Stimulated activated CD8-positive, alpha-beta memory T cell treated with anti-CD3 and anti-CD28 coated beads, Interleukin-15, amount 100 ng/mL, for 48 hours (primary cell): ENCODE measurements around the gene SLC11A1.
A peak's percentile ranks its signal among the peaks of the same experiment; 100 is the strongest.

ENCODE experiments used
- DNase-seq, 2 donors: peaks; one replicate each; pipeline ENCODE4 v3.0.0-alpha.2; 2020; ENCODE audit warnings: low read depth in 2 of 2

SLC11A1 gene

DNA sequence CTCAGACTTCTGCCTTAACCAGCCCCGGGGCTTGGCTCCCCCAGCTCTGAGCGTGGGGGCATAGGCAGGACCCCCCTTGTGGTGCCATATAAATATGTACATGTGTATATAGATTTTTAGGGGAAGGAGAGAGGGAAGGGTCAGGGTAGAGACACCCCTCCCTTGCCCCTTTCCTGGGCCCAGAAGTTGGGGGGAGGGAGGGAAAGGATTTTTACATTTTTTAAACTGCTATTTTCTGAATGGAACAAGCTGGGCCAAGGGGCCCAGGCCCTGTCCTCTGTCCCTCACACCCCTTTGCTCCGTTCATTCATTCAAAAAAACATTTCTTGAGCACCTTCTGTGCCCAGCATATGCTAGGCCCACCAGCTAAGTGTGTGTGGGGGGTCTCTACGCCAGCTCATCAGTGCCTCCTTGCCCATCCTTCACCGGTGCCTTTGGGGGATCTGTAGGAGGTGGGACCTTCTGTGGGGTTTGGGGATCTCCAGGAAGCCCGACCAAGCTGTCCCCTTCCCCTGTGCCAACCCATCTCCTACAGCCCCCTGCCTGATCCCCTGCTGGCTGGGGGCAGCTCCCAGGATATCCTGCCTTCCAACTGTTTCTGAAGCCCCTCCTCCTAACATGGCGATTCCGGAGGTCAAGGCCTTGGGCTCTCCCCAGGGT is 23.1 kb downstream of the SLC11A1 start:
- no peak for DNase-seq

DNA sequence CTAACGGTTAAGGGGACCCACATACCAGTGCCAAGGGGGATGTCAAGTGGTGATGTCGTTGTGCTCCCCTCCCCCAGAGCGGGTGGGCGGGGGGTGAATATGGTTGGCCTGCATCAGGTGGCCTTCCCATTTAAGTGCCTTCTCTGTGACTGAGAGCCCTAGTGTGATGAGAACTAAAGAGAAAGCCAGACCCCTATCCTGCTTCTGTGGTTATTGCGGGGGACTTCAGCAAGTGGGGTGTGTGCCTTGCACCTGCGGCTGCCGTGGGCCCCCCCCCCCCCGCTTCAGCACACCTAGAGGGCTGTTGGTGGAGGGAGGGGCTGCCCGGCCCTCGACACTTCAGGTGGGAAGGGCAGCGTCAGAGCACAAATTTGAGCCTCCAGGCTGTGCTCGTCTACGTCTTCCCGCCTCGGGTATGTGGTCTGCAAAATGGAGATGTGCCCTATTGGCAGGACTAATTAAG is 23.7 kb downstream of the SLC11A1 start:
- no peak for DNase-seq

DNA sequence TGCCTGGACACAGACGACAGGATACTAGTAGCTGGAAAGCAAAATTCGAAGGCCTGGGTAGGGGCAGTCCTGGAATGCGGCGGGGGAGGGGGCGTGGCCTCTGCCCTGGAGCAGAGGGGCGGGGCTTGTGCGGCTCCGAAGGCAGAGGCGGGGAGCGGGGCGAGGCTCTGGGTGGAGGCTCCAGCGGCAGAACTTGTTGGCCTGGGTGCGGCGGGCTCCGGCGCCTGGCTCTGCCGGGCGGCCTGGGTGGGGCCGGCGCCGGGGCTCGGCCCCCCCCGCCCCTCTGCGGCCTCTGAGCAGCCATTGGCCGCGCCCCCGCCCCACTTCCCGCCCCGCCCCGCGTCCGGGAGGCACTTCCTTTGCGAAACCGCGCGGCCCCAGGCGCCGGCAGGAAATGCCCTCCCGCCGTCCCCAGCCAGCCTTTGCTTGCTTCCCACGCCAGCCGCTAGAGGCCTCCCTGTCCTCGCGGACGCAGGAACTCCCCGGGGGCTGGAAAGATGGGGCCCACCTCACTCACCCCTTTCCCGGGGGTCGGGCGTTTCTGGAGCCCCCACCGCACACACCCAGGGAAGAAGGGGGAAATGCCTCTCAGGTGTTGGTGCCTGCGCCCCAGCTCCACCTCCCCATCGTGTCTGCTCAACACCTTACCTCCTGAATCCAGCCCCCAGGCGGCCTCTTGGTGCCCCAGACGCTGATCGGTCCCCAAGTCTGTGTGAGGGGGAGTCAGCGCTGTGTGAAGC is 24.3 kb downstream of the SLC11A1 start:
- peak; percentile 94 to 96 for DNase-seq

DNA sequence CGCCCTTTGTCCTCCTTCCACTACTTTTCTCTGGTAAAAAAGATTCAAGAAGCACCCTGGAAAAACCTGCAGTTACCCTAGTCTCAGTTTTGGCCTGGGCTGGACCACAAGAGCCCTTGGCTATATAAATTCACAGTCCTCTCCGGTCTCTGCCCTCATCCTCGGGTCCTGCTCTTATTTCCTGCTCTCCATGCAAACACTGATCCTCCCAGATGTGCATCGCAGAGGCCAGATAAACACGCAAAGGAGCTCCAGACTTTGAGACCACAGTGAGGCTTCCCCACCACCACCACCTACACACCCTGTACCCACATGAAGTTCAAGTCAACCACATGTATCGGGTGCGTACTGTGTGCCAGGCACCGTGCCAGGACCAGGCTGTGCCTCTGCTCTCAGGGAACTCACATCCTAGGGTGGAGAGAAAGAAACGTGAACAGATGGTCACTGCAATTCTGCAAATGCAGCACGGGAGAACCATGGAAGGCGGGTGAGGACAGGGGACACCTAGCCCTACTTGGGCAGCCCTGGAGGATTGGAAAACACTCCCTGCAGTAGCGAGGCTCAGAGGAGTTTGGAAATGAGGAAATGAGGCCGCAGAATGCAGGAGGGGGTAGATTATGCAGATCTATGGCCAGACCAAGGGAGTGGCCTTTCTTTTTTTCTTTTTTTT is 25.0 kb downstream of the SLC11A1 start:
- DNase-seq, result peak in 1 of 2 donors; percentile 46

DNA sequence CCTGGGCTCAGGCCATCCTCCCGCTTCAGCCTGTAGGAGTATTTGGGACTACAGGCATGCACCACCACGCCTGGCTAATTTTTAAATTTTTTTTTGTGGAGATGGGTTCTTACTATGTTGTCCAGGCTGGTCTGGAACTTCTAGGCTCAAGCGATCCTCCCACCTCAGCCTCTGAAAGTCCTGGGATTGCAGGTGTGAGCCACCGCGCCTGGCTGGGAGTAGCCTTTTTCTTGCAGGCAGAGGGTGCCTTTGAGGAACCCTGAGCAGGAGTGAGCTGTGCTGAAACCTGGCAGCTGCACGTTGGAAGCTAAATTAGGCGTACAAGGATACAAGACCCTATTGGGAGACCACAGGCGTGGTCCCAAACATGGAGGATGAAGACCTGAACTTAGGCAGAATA is 25.6 kb downstream of the SLC11A1 start:
- DNase-seq, result no peak

DNA sequence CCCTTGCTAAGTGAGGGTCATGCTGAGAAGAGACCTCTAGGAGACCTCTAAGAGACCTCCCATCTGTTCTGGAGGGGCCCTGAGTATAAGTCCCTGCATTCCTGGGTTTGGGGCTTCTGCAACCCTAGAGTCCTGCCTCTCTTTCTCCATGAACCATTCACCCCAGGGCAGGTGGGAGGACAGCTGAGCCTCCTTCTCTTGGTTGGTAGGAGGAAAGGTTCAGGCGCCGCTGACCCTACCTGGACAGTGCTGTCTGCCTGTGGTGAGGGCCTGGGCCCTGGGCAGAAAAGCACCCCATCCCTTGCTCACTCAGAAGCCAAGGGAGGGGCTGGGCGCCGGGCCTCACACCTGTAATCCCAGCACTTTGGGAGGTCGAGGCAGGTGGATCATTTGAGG is 36.2 kb downstream of the SLC11A1 start:
- DNase-seq, result no peak

DNA sequence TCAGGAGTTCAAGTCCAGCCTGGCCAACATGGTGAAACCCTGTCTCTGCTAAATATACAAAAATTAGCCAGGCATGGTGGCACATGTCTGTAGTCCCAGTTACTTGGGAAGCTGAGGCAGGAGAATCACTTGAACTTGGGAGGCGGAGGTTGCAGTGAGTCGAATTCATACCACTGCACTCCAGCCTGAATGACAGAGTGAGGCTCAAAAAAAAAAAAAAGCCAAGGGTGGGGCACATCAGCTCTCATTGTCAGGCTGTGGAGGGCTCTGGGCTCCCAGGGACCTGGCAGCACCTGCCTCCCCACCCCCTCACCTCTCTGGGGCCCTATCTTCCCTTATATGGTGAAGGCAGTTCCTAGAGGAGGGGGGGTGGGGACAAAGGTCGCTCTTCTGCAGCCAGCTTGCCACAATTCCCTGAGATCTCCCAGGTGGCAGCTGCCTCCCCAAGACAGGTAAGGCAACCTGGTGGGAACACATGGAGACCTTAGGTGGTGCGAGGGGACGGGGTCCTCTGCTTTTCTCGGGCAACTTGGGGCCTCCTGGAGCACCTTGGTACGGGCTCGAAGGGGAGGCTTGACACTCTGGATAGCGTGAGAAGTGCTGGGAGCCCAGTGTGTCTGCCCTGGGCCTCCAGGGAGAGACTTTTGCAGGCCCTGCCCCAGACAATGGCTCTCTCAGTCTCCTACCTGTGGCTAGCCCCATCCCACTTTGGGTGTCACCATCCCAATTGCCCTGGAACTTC is 36.8 kb downstream of the SLC11A1 start, which contains the start of gene VIL1:
TSS of gene VIL1 (plus strand) at position 407 of the 742 bp plus-strand sequence. CDS start 4,656 bp downstream, outside the sequence.
- no peak for DNase-seq

DNA sequence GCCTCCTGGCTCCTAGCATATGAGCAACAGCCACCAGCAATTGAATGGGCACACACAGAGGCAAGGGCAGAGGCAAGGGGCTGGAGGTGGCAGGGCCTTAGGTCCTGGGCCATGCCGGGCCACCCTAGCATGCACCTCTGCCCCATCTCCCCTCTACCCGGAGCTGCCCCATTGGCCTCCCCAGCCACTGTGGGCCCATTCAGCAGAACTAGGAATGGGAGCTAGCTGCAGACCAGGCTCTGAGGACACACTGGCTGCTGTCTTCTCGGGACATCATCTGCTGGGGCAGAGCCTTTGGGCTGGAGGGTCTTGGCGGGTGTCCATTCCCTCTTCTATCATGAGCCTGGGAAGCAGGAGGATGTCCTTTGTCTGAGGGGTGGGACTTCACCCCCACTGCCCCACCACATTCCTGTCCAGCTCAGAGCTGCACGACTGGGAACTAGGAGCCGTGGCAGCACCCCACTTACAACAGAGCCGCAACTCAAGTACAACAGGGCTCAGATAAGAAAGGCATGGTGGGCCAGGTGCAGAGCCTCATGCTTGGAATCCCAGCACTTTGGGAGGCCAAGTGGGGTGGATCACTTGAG is 37.6 kb downstream of the SLC11A1 start:
- DNase-seq, result no peak

DNA sequence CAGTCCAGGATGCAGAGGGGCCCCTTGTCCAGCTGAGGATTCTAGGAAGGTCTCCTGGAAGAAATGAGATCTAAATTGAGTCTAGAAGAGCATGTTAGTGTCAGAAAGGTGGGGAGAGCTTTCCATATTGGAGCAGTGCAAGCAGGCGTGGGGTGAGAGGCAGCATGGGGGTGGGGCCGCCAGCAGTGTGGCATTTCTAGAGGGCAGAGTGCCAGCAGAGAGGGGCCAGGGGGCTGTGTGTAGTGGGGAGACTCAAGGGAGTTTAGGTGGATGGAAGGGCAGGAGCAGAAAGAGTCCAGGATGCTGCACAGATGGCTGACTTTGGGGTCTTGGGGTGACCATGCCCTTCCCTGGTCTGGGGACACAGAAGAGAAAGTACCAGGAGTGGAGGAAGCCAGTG is 39.0 kb downstream of the SLC11A1 start:
- DNase-seq, result no peak

DNA sequence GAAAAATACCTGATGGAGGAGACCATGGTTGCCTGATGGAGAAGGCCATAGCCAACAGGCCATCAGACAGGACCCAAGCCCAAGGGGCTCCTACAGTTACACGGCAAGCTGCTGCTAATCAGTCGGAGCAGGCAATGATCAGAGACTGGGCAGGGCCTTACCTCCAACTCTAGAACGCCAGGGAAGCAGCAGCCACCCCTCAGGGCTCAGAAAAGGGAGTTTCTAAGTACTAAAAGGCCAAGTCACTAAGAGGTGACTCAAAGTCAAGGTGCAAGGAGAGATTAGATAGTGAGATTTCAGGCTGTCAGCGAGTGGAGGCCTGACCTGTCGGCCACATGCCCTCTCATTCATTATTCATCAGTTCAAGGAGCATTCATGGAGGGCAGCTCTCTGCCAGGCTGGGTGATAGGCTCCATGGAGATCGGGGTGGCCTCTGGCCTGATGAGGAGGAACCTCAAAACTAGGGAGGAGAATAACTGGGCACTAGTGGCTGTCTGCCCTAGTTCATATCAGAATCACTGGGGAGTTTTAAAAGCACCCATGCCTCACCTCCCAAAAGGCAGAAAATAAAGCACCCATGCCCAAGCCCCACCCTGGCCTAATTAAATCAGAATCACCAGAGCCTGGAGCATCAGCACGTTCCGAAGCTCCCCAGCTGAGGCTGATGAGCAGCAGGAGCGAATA is 40.5 kb downstream of the SLC11A1 start:
- no peak for DNase-seq

DNA sequence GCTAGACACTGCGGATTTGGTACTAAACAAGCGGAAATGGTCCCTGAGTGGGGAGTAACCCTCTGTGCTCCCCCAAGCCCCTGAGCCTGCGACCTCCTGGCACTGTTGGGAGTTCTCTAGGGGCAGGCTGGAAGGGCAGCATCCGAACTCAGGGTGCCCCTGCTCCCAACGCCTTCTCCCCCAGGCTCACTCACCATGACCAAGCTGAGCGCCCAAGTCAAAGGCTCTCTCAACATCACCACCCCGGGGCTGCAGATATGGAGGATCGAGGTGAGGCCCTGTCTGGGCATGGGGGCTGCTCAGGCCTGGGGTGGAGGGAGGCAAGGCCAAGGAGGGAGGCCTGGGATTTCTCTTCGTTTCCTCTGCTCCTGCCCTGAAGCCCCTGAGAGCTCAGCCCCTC is 41.5 kb downstream of the SLC11A1 start:
- DNase-seq, result no peak

DNA sequence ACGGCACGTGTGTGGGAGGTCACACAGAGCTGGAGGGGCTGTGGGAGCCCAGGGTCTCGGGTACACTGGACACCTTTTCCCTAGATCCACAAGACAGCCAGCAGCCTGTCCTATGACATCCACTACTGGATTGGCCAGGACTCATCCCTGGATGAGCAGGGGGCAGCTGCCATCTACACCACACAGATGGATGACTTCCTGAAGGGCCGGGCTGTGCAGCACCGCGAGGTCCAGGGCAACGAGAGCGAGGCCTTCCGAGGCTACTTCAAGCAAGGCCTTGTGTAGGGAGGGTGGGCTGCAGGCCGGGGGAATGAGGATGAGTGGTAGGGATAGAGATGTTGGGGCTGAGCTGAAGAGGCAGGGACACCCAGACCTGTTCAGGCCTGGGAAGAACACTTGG is 43.5 kb downstream of the SLC11A1 start:
- no peak for DNase-seq

DNA sequence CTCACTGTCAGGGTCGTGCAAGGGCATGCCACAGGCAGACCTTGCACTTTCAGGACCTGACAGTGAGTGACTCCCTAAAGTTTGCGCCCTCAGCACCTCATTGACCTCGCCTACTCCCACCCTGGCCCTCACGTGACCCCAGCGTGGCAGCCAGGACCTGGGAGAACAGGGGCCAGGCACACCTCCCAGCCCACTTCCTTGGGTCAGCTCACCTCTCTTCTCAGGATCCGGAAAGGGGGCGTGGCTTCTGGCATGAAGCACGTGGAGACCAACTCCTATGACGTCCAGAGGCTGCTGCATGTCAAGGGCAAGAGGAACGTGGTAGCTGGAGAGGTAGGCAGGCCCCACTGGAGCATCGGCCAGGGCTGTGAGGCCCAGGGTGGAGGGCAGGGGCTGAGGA is 45.7 kb downstream of the SLC11A1 start:
- no peak for DNase-seq

DNA sequence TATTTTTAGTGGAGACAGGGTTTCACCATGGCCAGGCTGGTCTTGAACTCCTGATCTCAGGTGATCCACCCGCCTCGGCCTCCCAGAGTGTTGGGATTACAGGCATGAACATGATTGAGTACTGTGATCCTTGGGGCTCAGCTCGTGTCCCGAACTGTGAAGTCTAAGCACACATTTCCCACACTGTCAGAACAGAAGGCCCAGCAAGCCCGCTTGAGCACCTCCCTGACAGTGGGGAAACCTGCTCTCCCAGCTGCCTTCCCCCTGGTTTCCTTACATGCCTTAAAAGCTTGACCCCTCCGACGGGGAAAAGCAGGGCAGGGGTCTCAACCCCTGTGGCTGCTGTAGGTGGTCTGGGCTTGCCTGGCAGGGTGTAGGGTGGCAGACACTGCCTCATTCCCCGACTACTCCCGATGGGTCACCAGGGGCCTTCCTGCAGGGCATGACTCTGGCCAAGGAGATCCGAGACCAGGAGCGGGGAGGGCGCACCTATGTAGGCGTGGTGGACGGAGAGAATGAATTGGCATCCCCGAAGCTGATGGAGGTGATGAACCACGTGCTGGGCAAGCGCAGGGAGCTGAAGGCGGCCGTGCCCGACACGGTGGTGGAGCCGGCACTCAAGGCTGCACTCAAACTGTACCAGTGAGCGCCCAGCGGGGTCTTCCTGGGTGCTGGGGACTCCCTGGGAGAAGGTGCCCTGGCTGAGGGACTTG is 46.9 kb downstream of the SLC11A1 start:
- DNase-seq, result no peak

DNA sequence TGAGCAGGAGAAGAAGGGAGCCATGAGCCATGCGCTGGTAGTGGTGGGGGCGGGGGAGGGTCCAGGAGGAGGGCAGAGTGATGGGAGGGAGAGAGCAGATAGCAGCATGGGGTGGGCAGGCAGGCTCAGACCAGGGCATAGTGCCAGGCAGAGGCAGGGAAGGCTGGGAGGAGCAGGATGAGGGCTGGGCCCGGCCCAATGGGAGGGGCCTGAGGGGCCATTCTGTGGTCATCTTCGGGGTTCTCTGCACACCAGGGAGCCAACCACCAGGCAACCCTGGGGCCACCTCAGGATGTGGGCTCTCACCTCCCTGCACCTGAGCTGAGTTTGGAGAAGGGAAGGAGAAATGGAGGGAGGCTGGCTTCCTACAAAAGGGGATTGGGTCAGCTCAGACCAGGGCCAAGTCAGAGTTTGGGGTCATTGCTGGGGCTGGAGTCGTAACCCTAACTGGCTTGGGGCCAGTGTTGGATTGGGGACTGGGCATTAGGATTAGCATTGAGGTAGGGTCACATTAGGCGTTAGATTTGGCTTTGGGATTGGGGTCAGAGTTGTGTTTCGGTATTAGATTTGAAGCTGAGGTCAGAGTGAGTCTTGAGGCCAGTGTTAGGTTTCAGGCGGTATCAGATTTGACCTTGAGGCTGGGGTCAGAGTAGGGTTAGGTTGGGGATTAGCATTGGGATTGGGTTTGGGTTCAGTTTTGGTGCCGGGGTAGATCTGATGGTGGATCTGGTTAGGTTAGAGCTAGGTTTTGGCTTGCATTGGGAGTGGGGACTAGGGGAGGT is 48.0 kb downstream of the SLC11A1 start:
- DNase-seq, result no peak

DNA sequence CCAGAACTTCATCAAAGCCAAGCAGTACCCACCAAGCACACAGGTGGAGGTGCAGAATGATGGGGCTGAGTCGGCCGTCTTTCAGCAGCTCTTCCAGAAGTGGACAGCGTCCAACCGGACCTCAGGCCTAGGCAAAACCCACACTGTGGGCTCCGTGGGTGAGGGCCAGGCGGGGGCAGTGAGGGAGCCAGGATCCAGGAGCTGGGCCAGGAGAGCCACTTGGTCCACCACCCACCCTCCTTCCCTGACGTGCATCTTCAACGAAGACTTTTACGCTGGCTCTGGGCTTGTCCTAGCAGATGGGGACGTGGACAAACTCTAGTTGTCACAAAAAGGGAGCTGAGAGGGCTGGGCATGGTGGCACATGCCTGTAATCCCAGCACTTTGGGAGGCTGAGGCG is 48.6 kb downstream of the SLC11A1 start:
- no peak for DNase-seq

DNA sequence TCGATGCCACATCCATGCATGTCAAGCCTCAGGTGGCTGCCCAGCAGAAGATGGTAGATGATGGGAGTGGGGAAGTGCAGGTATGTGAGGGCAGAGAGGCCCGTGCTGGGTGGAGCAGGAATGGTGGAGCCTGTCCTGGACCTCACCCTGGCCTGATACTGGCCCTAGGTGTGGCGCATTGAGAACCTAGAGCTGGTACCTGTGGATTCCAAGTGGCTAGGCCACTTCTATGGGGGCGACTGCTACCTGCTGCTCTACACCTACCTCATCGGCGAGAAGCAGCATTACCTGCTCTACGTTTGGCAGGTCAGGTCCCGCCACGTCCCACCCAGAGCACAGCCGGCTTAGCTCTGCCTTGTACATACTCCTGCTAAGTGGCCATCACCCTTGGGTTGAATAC is 49.8 kb downstream of the SLC11A1 start:
- DNase-seq, result no peak

DNA sequence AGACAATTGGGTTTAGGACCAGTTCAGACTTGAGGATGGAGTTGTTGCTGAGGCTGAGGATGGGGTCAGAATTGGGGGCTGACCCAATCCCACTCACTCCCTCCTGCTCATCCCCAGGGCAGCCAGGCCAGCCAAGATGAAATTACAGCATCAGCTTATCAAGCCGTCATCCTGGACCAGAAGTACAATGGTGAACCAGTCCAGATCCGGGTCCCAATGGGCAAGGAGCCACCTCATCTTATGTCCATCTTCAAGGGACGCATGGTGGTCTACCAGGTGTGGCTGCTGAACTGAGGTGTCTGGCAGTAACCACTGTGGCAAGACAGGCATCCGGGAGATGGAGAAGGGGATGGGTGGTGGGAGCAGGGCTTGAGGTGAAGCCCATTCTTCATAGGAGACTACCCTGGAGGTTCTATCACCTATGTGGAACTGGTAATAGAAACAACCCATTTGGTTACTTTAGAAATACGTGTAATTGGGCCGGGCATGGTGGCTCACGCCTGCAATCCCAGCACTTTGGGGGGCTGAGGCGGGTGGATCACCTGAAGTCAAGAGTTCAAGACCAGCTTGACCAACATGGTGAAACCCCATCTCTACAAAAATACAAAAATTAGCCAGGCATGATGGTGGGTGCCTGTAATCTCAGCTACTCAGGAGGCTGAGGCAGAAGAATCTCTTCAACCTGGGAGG is 50.7 kb downstream of the SLC11A1 start:
- no peak for DNase-seq

DNA sequence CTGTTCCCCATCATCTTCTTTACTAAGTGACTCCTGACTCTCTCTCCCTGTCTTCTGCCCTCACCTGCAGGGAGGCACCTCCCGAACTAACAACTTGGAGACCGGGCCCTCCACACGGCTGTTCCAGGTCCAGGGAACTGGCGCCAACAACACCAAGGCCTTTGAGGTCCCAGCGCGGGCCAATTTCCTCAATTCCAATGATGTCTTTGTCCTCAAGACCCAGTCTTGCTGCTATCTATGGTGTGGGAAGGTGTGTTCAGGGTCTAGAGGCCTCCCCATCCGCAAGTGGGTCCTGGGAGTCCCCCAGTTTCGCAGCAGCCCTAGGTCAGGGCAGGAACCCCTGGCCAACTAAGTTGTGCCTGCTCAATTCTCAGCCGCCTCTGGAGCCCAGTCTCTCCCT is 52.4 kb downstream of the SLC11A1 start:
- no peak for DNase-seq
